Measurements from ENCODE around the gene RNF103. TPM values are rescaled to one million over a fixed set of nuclear protein-coding genes. Genes with fewer than 3 reads are reported as not detected.
"Not testable (repeated sequence)": the region's sequence is repeated elsewhere in the genome, so short reads cannot be mapped to it uniquely, and the experiment has no call there.

RNF103 gene, protein sequence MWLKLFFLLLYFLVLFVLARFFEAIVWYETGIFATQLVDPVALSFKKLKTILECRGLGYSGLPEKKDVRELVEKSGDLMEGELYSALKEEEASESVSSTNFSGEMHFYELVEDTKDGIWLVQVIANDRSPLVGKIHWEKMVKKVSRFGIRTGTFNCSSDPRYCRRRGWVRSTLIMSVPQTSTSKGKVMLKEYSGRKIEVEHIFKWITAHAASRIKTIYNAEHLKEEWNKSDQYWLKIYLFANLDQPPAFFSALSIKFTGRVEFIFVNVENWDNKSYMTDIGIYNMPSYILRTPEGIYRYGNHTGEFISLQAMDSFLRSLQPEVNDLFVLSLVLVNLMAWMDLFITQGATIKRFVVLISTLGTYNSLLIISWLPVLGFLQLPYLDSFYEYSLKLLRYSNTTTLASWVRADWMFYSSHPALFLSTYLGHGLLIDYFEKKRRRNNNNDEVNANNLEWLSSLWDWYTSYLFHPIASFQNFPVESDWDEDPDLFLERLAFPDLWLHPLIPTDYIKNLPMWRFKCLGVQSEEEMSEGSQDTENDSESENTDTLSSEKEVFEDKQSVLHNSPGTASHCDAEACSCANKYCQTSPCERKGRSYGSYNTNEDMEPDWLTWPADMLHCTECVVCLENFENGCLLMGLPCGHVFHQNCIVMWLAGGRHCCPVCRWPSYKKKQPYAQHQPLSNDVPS
- total RNA-seq, result 21.0 TPM
- long read RNA-seq, full-length matches to known transcripts, result 83 of 90 reads
- long read RNA-seq, partial matches to known transcripts, result 2 of 90 reads
- long read RNA-seq, other reads (novel, unspliced or antisense), result 5 of 90 reads

DNA sequence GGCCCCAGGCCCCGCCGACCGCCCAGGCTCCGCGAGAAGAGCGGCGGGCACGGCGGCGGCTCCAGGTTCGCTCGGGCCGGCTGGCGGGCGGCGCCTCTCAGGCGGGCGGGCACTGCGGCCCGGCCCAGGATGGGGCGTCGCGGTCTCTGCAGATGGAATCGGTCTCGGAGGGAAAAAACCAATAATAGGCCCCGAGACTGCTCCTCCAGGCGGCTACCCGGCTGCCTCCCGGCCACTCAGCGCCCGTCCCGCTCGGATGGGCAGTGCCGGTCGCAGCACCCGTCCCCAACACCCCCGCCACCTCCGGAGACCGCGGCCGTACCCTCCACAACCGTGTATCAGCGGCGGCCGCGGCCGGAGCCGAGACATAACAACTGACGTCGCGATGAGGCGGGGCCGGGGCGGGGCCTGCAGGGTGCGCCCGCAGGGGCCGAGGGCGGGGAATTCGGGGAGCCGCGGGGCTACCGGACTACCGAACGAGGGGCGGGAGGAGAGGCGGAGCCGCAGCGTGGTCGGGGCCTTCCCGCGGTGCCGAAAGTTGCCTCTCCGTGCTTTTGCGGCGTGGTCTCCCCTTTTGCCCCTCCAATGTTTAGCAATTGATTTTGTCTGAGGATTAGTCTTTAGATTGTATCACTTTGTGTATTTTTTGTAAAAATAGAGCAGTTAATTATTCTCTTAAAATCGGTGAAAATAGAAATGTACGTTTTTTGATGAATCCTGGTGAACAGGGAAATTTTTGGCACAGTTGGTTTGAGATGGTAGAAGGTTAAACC, at the start of gene RNF103:
TSS of gene RNF103 (minus strand) at position 372 of the 773 bp plus-strand sequence. CDS start 979 bp downstream, outside the sequence.
- Histone ChIP-seq H3K36me3 (peaks cover 10% of the 10 kb centered on the region), H3K27ac (peak within 1 kb of the TSS; percentile 97), H3K27me3 (no peaks in the 10 kb centered on the region), H3K9me3 (no peaks in the 10 kb centered on the region), H3K4me3 (peak within 1 kb of the TSS; percentile 66), H3K4me1 (peaks cover 8% of the 10 kb centered on the region)
- DNase-seq (peak; percentile 99), ATAC-seq (peak; percentile 97)
- TF ChIP-seq, protein P1, sequence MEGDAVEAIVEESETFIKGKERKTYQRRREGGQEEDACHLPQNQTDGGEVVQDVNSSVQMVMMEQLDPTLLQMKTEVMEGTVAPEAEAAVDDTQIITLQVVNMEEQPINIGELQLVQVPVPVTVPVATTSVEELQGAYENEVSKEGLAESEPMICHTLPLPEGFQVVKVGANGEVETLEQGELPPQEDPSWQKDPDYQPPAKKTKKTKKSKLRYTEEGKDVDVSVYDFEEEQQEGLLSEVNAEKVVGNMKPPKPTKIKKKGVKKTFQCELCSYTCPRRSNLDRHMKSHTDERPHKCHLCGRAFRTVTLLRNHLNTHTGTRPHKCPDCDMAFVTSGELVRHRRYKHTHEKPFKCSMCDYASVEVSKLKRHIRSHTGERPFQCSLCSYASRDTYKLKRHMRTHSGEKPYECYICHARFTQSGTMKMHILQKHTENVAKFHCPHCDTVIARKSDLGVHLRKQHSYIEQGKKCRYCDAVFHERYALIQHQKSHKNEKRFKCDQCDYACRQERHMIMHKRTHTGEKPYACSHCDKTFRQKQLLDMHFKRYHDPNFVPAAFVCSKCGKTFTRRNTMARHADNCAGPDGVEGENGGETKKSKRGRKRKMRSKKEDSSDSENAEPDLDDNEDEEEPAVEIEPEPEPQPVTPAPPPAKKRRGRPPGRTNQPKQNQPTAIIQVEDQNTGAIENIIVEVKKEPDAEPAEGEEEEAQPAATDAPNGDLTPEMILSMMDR (IDR thresholded peaks at IDR 0.05), result no peak
- intact Hi-C loops (cut with DNase I), result no loop called here

DNA sequence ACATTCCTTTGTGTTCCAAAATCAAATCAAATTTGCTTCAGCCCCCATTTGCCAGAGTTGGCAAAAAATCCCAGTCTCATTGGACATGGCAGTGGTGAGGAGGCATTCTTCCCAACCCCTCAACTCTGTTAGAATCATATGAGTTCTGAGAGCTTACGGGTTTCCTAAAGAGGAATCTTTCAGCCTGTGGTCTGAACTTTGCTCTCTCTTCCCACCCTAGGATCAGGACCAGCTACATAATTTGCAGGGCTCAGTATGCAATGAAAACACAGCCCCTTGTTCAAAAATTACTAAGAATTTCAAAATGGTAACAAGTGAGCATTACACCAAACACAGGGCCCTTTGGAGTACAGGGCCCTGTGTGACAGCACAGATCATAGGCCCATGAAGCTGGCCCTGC, 49.3 kb upstream of the RNF103 start:
- ATAC-seq, result no peak
- TF ChIP-seq, protein P1 (IDR thresholded peaks at IDR 0.05), result no peak
- no peaks in the 10 kb centered on the region for H3K27me3 ChIP-seq

DNA sequence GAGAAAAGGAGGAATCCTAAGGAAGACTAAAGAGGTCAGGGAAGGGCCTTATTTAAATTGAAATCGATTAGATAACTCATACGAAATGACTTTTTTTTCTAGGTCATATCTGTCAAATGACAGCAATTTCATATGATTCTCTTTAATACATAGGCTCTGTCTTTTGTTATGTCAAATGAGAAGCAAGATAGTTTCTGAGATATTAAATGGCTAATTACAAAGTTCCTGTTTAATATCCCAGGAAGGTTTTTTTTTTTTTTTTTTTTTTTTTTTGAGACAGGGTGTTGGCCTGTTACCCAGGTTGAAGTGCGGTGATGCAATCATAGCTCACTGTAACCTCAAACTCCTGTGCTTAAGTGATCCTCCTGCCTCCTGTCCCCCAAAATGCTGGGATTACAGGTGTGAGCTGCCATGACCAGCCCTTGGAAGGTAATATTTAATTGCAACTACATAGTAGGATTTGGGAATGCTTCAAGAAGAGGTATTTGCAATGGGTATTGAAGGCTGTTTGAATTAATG, 48.4 kb upstream of the RNF103 start:
- Histone ChIP-seq H3K9me3 (no peaks in the 10 kb centered on the region), H3K4me3 (no peak overlapping the region), H3K27ac (no peak overlapping the region), H3K27me3 (no peaks in the 10 kb centered on the region), H3K4me1 (peaks cover 9% of the 10 kb centered on the region), H3K36me3 (no peaks in the 10 kb centered on the region)
- TF ChIP-seq, protein P1 (IDR thresholded peaks at IDR 0.05), result no peak
- DNase-seq (no peak), ATAC-seq (peak; percentile 46)
- intact Hi-C loops (cut with DNase I), result no loop called here

More for the DNA sequence above, 49.3 kb upstream of the RNF103 start:
- intact Hi-C loops (cut with DNase I), result no loop called here
- Histone ChIP-seq H3K4me1 (peaks cover 9% of the 10 kb centered on the region), H3K27ac (no peak overlapping the region), H3K4me3 (no peak overlapping the region), H3K36me3 (no peaks in the 10 kb centered on the region), H3K9me3 (no peaks in the 10 kb centered on the region)
- DNase-seq, result no peak

DNA sequence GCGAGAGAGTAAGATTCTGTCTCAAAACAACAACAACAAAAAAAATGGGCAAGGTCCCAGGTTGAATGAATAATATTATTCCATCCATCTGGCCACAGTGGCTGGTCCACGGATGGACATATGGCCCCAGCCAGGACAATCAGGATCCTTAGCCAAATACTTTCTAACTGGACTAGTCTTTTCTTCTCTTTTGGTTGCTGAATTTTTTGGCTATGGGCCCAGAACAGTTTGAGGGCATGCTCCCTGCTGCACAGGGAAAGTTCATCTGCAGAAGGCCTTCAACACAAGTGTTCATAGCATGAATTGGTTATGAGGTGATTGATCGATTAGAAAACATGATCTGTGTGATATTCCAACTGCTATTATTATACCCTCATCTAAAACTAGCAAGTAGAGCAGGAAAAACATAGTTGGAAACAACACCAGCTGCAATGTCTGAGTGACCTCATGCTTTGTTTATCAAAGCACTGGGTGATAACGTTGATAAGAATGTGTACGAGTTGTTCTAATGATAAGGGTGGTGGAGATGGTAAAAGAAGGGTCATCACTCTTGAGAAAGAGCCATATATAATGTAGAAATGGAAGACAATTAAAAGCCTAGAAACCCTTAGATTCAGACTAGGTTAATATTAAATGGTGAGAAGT, 47.8 kb upstream of the RNF103 start:
- Histone ChIP-seq H3K9me3 (no peaks in the 10 kb centered on the region), H3K27ac (peak overlapping the region; percentile 2), H3K36me3 (no peaks in the 10 kb centered on the region), H3K4me1 (peaks cover 9% of the 10 kb centered on the region), H3K27me3 (no peaks in the 10 kb centered on the region), H3K4me3 (no peak overlapping the region)
- DNase-seq (no peak), ATAC-seq (peak; percentile 23)
- TF ChIP-seq, protein P1 (IDR thresholded peaks at IDR 0.05), result no peak
- intact Hi-C loops (cut with DNase I), result no loop called here

DNA sequence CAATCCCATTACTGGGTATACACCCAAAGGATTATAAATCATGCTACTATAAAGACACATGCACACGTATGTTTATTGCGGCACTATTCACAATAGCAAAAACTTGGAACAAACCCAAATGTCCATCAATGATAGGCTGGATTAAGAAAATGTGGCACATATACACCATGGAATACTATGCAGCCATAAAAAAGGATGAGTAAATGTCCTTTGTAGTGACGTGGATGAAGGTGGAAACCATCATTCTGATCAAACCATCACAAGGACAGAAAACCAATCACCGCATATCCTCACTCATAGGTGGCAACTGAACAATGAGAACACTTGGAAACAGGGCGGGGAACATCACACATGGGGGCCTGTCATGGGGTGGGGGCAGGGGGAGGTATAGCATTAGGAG, 45.7 kb upstream of the RNF103 start:
- intact Hi-C loops (cut with DNase I); H3K27me3 ChIP-seq; H3K27ac ChIP-seq; ATAC-seq; DNase-seq; H3K9me3 ChIP-seq; H3K4me3 ChIP-seq; H3K36me3 ChIP-seq; H3K4me1 ChIP-seq: not testable (repeated sequence)

Data from upper lobe of right lung (tissue), 1 donor.